Subcutaneous adipose tissue (tissue), 4 donors: Measurements from ENCODE around the gene ERVFRD-1. TPM values are rescaled to one million over a fixed set of nuclear protein-coding genes. Genes with fewer than 3 reads are reported as not detected.

Experiments used
- CTCF ChIP-seq: fragments of 450-650 bp; IDR thresholded peaks from one replicate; pipeline ENCODE4 v1.5.1; 2016; ENCODE audit warnings: low read depth, mild to moderate bottlenecking, control low read depth, antibody characterized with exemption, moderate library complexity
- small RNA-seq: library from RNA; depleted of rRNA; stranded (forward); fragments of <200 nt; gene quantifications from one replicate; pipeline ENCODE3, GENCODE V24; 2016
- total RNA-seq, 4 donors: library from RNA; depleted of rRNA; stranded (reverse); fragments of >200 nt; gene quantifications; one replicate each; pipeline ENCODE4 v1.1.0, GENCODE V29; 2016

ERVFRD-1 gene
- total RNA-seq, 4 donors from 2014 or later = 0.17 to 0.65 (median 0.44) TPM; not detected in 1

GRCh38 chr6:11054722-11055121, 56.8 kb downstream of the ERVFRD-1 start:
- TF ChIP-seq CTCF = no peak

- TF ChIP-seq CTCF = no peak
These were observed 58.2 kb downstream of the ERVFRD-1 start for GRCh38 chr6:11053307-11053706.

Small RNAs within 50 kb of the gene (small RNA-seq; reads per million reads assigned to genes)
- not detected for gene AL136139.1

Other genes starting within 250 kb of the ERVFRD-1 start
- gene GCM2, start 229.7 kb downstream of the ERVFRD-1 start, total RNA-seq = not detected
- gene SYCP2L, start 224.7 kb downstream of the ERVFRD-1 start, total RNA-seq = 1 to 10 TPM; 1.0 to 4.6 (median 3.3) TPM
- gene ELOVL2, start 67.4 kb downstream of the ERVFRD-1 start, total RNA-seq = 1 to 10 TPM in 1 of 4 donors, under 1 TPM in 2, not detected in 1; 0.19 to 1.6 (median 0.44) TPM
- 1 to 10 TPM; 4.0 to 9.9 (median 6.7) TPM for gene SMIM13, start 17.9 kb downstream of the ERVFRD-1 start, total RNA-seq
- 100 to 1,000 TPM in 1 of 4 donors, 10 to 100 TPM in 3; 51.7 to 136 (median 94.0) TPM for gene NEDD9, start 120.9 kb upstream of the ERVFRD-1 start, total RNA-seq